Skeletal muscle satellite cell (primary cell): ENCODE results near the gene NFE2L1.
"Not testable (repeated sequence)": the region's sequence is repeated elsewhere in the genome, so short reads cannot be mapped to it uniquely, and the experiment has no call there.

Experiments used
- H3K27me3 ChIP-seq: 2 replicates; pipeline ENCODE4 v1.7.0; 2013; ENCODE audit warnings: low read length; ENCODE audit not compliant: control insufficient read depth, insufficient read depth
- H3K36me3 ChIP-seq: 2 replicates; pipeline ENCODE4 v1.7.0; 2013; ENCODE audit warnings: mild to moderate bottlenecking, control low read depth, low read length; ENCODE audit not compliant: insufficient read depth
- H3K4me1 ChIP-seq: 2 replicates; pipeline ENCODE4 v1.7.0; 2013; ENCODE audit warnings: low read length; ENCODE audit not compliant: control insufficient read depth, insufficient read depth
- H3K4me2 ChIP-seq: 2 replicates; pipeline ENCODE4 v1.7.0; 2013; ENCODE audit warnings: mild to moderate bottlenecking, low read length
- H3K4me3 ChIP-seq: 2 replicates; pipeline ENCODE4 v1.7.0; 2013; ENCODE audit warnings: low read length
- H3K9ac ChIP-seq: 2 replicates; pipeline ENCODE4 v1.7.0; 2013; ENCODE audit warnings: mild to moderate bottlenecking, low read depth, low read length, moderate library complexity
- H3K9me3 ChIP-seq: replicated peaks from 2 replicates; pipeline ENCODE4 v1.7.0; 2013; ENCODE audit warnings: mild to moderate bottlenecking, control low read depth, low read length

Gene NFE2L1

DNA sequence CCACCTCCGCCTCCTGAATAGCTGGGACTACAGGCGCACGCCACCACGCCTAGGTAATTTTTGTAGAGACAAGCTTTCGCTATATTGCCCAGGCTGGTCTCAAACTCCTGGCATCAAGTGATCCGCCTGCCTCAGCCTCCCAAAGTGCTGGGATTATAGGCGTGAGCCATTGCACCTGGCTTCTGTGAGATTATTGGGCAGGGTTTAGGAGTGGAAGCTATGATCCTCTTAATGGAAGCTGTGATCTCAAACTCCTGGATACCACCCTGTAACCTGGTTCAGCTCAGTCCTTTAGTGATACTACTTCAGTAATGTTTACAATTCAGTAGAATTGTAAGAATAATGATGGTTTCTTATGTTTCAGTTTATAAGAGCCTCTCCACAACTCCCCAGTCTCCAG lies 14.1 kb downstream of the NFE2L1 start:
- H3K9me3 ChIP-seq: no peaks in the 10 kb centered on the region
- no peak overlapping the region for H3K9ac ChIP-seq
- H3K4me2 ChIP-seq: no peak overlapping the region
- peaks cover 78% of the 10 kb centered on the region for H3K36me3 ChIP-seq
- no peak overlapping the region for H3K4me3 ChIP-seq
- H3K27me3 ChIP-seq: no peaks in the 10 kb centered on the region
- peaks cover 28% of the 10 kb centered on the region for H3K4me1 ChIP-seq

DNA sequence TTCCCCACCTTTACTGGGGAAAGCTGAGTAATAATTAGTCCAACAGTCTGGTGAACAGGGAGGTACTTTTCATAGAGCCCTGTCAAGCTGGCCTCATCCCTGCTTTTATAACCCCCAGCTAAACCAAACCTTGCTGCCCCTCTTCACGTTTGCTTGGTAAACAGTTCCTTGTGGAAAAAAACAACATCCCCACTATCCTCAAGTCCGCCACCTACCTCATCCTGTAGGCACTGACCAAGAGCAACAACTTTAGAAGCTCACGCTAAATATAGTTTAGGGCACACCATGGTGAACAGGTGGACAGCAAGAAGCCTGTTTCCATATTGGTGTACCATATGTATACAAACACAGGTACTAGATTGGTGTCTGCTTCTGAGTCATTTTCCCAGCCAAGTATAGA lies 16.5 kb downstream of the NFE2L1 start:
- no peaks in the 10 kb centered on the region for H3K9me3 ChIP-seq

DNA sequence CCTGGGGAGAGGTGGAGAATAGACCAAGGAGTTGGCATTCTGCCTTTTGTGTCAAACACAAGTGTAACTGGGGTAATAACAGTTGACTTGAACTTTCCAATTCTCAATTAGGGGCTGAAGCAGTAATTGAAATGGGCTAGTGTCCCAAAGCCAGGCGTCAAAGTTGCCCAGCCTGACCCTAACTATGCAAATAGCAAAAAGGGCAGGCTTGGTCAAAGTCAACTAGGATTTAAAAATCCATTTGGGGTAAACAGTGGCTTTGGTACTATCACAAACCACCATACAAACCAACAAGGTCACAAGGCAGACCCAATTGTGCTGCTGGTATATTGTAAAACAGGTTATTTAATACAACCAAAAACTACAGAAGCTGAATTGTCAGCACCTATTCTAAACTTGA lies 18.0 kb downstream of the NFE2L1 start:
- Histone ChIP-seq H3K27me3 (no peaks in the 10 kb centered on the region), H3K4me1 (peaks cover 40% of the 10 kb centered on the region), H3K36me3 (peaks cover 61% of the 10 kb centered on the region), H3K9ac (no peak overlapping the region), H3K4me3 (no peak overlapping the region), H3K9me3 (no peaks in the 10 kb centered on the region), H3K4me2 (no peak overlapping the region)

More for the DNA sequence above, 16.5 kb downstream of the NFE2L1 start:
- H3K36me3 ChIP-seq: peaks cover 61% of the 10 kb centered on the region
- H3K4me1 ChIP-seq: peaks cover 43% of the 10 kb centered on the region
- H3K9ac ChIP-seq: no peak overlapping the region
- H3K4me3 ChIP-seq: no peak overlapping the region
- no peak overlapping the region for H3K4me2 ChIP-seq
- H3K27me3 ChIP-seq: no peaks in the 10 kb centered on the region

DNA sequence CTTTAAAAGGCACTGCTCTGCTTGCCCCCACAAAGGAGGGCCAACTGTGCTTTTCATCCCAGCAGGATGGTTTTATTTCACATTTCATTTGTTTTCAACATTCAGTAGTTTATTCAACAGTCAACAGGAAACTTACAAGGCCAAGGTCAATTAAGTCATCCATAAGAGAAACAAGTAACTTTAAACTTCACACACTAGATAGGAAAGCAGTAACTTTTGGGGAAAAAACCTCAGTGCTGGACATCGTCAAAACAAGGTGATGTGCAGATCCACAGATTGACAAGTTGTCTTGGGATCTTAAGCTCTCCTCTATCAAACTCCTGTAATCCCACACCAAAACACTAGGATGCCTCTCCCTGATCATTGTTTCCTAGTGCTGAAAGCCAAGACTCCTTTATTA lies 18.5 kb downstream of the NFE2L1 start:
- peaks cover 36% of the 10 kb centered on the region for H3K4me1 ChIP-seq

DNA sequence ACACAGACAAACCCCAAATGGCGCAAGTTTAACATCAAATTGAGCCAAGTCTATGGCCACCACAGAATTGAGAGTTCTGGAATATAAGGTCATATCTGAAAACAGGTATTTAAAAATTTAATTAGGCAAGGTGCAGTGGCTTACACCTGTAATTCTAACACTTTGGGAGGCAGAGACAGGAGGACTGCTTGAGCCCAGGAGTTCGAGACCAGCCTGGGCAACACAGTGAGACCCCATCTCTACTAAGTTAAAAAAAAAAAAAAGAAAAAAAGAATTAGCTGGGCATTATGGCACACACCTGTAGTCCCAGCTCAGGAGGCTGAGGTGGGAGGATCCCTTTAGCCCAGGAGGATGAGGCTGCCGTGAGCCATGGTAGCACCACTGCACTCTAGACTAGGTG lies 19.1 kb downstream of the NFE2L1 start:
- Histone ChIP-seq H3K27me3 (no peaks in the 10 kb centered on the region), H3K36me3 (peaks cover 57% of the 10 kb centered on the region), H3K4me2 (no peak overlapping the region), H3K9me3 (no peaks in the 10 kb centered on the region), H3K9ac (no peak overlapping the region), H3K4me1 (peaks cover 34% of the 10 kb centered on the region), H3K4me3 (no peak overlapping the region)

More for the DNA sequence above, 18.5 kb downstream of the NFE2L1 start:
- no peaks in the 10 kb centered on the region for H3K9me3 ChIP-seq
- H3K9ac ChIP-seq: no peak overlapping the region
- no peaks in the 10 kb centered on the region for H3K27me3 ChIP-seq
- no peak overlapping the region for H3K4me3 ChIP-seq
- H3K4me2 ChIP-seq: no peak overlapping the region
- H3K36me3 ChIP-seq: peaks cover 62% of the 10 kb centered on the region

DNA sequence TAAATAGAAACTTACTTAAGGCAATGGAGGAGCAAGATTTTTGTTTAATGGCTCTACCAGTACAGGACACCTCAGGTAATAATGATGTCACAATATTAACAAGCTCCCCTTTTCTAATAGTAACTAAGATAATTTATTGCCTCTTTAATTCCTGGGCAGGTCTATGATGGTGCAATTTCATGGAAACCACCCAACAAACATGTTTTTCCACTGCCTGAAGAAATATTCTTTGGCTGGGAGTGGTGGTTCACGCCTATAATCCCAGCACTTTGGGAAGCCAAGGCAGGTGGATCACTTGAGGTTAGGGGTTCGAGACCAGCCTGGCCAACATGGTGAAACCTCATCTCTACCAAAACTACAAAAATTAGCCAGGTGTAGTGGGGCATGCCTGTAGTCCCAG lies 19.6 kb downstream of the NFE2L1 start:
- H3K36me3 ChIP-seq: peaks cover 54% of the 10 kb centered on the region
- H3K4me1 ChIP-seq: peaks cover 34% of the 10 kb centered on the region
- H3K9ac ChIP-seq, H3K4me3 ChIP-seq, H3K27me3 ChIP-seq, H3K9me3 ChIP-seq: not testable (repeated sequence)
- peak overlapping the region; percentile 32 for H3K4me2 ChIP-seq

DNA sequence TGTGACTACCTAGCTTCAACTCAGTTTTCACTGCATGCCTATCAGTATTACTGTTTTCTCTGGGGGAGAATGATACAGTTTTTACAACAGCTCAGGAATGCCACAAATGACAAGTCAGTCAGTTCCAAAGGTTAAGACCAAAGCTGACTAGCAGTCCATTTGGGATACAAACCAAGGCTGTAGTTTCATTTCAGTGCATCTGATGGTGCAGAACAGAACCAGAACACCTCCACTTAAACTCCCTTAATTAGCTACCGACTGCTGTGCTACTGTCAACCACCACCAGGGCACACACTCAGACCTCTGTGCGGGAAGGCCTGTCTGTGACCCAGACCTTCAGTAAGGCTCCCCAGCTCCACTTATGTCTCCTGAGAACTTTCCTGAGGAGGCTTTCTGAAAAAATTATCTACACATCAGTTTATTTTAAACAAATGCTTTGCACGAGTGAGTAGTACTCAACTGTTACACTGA lies 20.4 kb downstream of the NFE2L1 start:
- peaks cover 52% of the 10 kb centered on the region for H3K36me3 ChIP-seq
- no peaks in the 10 kb centered on the region for H3K9me3 ChIP-seq
- H3K27me3 ChIP-seq: no peaks in the 10 kb centered on the region
- H3K4me1 ChIP-seq: peaks cover 34% of the 10 kb centered on the region
- no peak overlapping the region for H3K9ac ChIP-seq
- H3K4me2 ChIP-seq: peak overlapping the region; percentile 32
- no peak overlapping the region for H3K4me3 ChIP-seq

DNA sequence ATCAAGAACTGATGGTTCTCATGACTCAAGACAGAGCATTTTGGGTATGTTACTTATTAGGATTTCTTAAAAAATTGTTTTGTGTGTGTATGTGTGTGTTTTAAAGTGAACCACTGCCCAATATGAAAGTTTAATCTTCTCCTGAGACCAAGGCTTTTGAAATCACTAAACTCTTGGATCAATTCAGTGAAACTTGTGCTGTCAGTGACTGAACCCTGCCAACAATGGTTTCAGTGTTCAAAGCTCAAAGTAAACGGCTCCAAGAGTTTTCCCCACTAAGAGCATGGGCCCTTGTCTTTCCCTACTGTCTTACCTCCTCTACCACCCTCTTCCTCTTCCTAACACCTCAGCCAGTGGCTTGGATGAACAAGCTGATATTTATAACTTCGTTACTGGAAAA lies 22.0 kb downstream of the NFE2L1 start:
- Histone ChIP-seq H3K4me3 (no peak overlapping the region), H3K36me3 (peaks cover 45% of the 10 kb centered on the region), H3K9ac (no peak overlapping the region), H3K4me1 (peaks cover 39% of the 10 kb centered on the region), H3K9me3 (no peaks in the 10 kb centered on the region), H3K27me3 (no peaks in the 10 kb centered on the region), H3K4me2 (no peak overlapping the region)

DNA sequence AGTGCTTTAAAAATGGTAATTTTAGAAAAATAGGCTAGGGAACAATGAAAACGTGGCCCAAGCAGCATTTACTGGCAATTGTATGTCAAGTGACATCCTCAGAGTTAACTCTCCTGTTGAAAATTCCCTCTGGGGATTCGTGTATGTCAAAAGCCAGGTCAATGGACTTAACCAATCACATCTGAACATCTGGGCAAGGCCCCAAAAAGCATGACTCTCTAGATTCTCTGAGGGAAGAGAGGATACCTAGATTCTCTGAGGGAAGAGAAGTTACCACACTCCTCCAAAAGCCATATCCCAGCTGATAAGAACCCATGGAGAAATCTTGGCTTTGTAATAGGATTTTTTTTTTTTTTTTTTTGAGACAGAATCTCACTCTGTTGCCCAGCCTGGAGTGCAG lies 23.5 kb downstream of the NFE2L1 start:
- Histone ChIP-seq H3K27me3 (no peaks in the 10 kb centered on the region), H3K36me3 (peaks cover 47% of the 10 kb centered on the region), H3K9ac (no peak overlapping the region), H3K4me3 (no peak overlapping the region), H3K9me3 (no peaks in the 10 kb centered on the region), H3K4me2 (no peak overlapping the region), H3K4me1 (peaks cover 26% of the 10 kb centered on the region)

DNA sequence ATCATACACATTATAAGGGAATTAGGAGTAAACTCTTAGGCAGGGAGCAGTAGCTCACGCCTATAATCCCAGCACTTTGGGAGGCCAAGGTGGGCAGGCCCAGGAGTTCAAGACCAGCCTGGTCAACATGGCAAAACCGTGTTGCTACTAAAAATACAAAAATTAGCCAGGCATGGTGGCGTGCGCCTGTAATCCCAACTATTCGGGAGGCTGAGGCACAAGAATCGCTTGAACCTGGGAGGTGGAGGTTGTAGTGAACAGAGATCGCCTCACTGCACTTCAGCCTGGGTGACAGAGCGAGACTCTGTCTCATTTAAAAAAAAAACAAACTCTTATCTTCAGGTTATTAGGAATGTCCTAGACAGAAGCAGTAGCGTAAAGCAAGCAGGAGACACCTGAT lies 24.7 kb downstream of the NFE2L1 start:
- not testable (repeated sequence) for H3K4me2 ChIP-seq, H3K9ac ChIP-seq, H3K4me3 ChIP-seq, H3K27me3 ChIP-seq, H3K9me3 ChIP-seq
- Histone ChIP-seq H3K4me1 (peaks cover 20% of the 10 kb centered on the region), H3K36me3 (peaks cover 39% of the 10 kb centered on the region)

DNA sequence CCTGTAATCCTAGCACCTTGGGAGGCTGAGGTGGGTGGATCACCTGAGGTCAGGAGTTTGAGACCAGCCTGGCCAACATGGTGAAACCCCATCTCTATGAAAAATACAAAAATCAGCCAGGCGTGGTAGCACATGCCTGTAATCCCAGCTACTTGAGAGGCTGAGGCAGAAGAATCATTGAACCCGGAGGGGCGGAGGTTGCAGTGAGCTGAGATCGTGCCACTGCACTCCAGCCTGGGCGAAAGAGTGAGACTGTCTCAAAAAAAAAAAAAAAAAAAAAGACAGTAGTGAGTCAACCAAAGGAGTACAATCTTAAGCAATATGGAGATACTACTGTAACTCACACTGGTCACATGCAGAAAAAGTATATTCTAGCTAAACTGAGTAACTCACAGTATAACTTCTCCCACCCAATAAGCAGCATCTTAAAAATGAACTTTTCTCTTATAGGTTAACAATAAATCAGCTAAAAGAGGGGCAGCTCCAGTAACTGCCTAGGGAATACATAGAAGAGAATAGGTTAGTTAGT lies 25.5 kb downstream of the NFE2L1 start:
- H3K9me3 ChIP-seq, H3K4me2 ChIP-seq, H3K4me3 ChIP-seq, H3K27me3 ChIP-seq: not testable (repeated sequence)
- Histone ChIP-seq H3K4me1 (peaks cover 12% of the 10 kb centered on the region), H3K36me3 (peaks cover 39% of the 10 kb centered on the region), H3K9ac (peak overlapping the region; percentile 33)

DNA sequence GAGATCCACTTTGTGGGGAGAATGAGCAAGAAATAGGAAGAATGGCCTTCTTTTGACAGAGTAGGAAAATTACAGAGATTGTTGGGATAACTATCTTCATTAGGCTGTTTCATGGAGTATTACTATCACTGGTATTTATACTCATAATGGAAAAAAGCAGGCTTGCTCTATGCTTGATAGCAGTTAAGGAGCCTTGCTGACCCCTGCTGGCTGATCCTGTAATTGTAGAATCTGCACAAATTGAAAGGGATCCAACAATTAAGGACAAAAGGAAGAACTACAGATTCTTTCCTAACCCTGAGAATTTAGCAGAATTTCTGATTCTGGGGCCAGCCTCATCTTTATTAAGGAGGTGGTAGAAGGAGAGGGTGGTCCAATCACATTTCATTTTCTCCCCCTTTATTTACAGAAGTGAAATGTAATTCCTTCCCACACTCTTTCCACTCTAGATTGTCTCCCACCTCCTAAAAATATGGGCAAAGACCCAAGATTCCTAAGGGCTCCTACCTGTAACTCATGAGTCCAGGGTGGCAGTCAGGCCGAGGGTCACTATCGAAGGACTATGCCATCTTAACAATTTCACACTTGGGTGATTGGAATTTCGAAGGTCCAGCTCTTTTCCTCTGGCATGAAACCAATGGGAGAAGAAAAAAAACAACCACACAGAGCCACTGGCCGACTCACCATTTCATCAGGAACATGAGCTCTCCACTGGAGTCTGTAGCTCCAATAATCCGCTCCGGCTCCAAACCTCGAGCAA lies 26.3 kb downstream of the NFE2L1 start:
- Histone ChIP-seq H3K4me1 (peaks cover 9% of the 10 kb centered on the region), H3K27me3 (no peaks in the 10 kb centered on the region), H3K36me3 (peaks cover 38% of the 10 kb centered on the region), H3K9me3 (no peaks in the 10 kb centered on the region), H3K4me2 (no peak overlapping the region), H3K4me3 (no peak overlapping the region), H3K9ac (peak overlapping the region; percentile 33)
